A172 (cell line): ENCODE results near the gene SPOPL. TPM values are rescaled to one million over a fixed set of nuclear protein-coding genes. Genes with fewer than 3 reads are reported as not detected.

Experiments used
- DNase-seq: peaks from one replicate; pipeline ENCODE4 v3.0.0-alpha.2; 2015; ENCODE audit warnings: low spot score
- total RNA-seq: library from RNA; depleted of rRNA; stranded (reverse); fragments of >200 nt; shearing (Covaris generic); gene quantifications from 2 replicates; pipeline ENCODE4 v1.2.3, GENCODE V29; 2014

The SPOPL gene
- total RNA-seq, 1 experiment from 2014 or later: 30.9 TPM

GRCh38 chr2:138494265-138494966 lies 7.2 kb upstream of the SPOPL start:
- no peak for DNase-seq

- no peak for DNase-seq
Measured at GRCh38 chr2:138495384-138495783, 6.2 kb upstream of the SPOPL start.

DNA sequence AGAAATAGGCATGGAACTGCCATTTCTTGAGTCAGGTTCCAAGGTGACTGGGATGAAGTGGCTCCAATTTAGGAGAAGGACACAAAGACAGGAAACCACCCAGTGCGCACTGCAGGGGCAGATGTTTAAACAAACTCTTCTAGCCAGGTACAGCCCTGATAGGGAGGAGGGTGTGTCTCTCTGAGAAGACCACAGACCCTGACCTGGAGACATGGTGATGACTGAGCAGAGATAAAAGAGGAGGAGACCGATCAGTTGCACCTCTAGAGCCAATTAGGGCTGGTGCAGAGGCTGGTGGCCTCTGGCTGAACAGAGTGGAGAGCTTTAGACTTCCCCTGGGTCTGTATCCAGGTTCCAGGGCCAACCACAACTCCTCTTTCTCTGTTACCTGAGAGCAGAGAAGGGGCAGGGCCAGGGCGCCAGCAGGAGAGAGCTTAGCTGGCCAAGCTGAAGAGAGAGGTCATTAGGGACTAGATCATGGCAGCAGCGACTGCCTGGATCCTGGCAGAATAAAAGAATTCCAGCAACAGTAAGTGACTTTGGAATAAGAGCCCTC lies 5.4 kb upstream of the SPOPL start:
- DNase-seq: no peak

- DNase-seq: no peak
Measured at GRCh38 chr2:138497294-138497693, 4.3 kb upstream of the SPOPL start.

DNA sequence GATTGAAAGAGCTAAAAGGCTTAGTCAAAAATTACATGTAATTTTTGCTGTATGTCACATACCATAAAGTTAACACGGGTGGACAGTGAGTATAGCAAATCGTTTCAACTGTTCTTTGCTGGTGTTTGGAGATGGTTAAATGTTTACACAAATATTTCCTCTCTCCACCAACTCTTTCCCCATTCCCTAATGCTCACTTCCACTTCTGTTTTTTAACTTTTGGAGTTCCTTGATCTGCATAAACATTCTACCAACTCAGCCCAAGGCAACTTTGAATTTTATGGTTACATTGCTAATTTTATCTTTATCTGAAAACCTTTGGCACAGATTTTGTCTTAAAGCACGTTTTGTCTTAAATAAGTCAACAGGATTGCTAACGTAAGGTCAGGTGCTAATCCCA lies 1.9 kb upstream of the SPOPL start:
- DNase-seq: no peak

DNA sequence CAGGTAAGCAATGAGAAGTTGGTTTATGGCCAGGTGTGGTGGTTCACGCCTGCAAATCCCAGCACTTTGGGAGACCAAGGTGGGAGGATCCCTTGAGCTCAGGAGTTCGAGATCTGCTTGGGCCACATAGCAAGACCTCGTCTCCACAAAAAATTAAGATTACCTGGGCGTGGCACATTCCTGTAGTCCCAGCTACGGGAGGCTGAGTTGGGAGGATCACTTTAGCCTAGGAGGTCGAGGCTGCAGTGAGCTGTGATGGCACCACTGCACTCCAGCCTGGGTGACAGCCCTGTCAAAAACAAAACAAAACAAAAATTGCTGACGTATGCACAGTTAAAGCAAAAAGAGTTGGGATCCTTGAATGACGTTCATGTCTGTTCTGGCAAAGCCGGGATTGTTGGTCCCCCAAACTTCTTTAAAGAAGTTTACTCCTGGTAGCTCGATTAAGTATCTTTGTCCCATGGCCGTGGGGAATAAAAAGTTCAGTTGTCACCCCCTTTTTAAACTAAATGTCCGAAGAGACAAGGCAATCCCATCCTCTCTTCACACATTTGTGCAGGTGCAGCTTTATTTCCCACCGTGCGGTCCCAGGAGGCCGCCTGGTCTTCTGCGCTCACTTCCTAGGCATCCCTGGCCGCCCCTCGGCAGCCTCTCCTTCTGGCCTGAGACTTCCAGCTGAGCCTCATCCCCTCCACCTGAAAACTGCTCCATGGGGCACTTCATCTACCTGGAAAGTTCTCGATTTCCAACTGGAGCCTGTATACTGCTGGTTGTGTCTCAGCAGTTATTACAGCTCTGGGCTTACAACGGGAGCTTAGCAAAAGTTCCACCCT lies 762 bp upstream of the SPOPL start:
- no peak for DNase-seq

GRCh38 chr2:138502255-138503086 lies 901 bp downstream of the SPOPL start:
- DNase-seq: peak; percentile 8

DNA sequence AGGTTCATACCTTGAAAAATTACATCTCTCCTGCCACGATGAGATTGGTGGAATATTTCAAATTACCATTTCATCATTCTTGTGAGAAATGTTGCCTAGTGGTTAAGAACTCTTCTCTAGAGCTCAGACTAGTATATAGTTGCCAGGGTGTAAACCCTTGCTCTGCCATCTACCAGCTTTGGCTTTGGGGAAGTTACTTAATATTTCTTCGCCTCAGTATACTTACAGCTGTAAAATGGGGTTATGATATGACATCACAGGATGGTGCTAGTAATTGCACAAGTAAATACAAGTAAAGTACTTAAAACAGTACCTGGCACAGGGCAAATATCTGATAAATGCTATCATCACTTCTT lies 1.5 kb downstream of the SPOPL start:
- peak; percentile 8 for DNase-seq

GRCh38 chr2:138503652-138504051 lies 2.1 kb downstream of the SPOPL start:
- DNase-seq: no peak

GRCh38 chr2:138504092-138504491 lies 2.5 kb downstream of the SPOPL start:
- no peak for DNase-seq

DNA sequence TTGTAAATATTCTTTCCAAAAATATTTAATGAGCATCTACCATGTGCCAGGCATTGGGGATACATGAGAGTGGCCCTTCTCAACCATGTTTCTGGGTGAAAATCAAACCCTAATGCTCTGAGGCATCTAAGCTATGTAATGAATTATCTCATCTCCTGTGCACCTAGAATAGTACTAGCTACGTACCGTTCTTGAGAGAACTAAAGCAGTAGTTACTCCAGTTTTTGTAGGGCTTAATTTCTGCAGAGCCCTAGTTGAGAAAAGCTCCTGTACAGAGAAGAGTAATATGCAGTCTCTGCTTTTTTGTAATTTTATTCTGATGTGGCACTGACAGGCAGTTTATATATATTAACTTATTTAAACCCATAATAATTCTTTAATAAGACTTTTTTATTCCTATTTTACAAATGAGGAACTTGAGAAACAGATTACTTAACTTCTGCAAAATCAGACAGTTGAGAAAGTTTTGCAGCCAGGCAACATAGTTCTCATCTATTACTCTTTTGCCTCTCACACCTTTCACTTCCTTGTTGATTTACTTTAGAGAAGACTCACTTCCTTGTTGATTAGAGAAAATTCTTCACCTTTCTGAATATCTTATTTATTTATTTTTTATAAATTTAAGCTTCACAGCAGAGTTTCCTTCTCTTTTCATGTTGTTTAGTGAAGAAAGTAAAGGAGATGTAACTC lies 3.1 kb downstream of the SPOPL start:
- DNase-seq: no peak

GRCh38 chr2:138507267-138507666 lies 5.7 kb downstream of the SPOPL start:
- no peak for DNase-seq

- no peak for DNase-seq
Measured at GRCh38 chr2:138510319-138510718, 8.7 kb downstream of the SPOPL start.

GRCh38 chr2:138512672-138513071 lies 11.1 kb downstream of the SPOPL start:
- no peak for DNase-seq

- no peak for DNase-seq
Measured at GRCh38 chr2:138514173-138514572, 12.6 kb downstream of the SPOPL start.

DNA sequence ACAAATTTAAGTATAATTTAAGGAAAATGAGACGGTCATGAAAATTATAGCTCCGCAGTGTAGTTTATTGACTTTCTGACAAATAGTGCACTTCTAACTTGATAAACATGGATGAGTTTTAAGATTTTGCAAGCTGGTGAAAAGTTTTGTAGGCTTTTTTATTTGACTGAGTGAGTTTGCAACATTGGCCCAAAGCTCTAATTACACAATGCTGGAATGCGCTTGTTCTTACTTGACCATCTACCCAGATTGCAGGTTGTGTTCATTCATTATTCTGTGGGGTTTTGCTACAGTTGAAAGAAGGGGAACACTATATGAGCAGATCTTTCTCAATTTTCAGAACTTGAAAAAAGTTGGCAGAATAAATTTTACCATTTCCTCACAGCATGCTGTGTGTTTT lies 13.5 kb downstream of the SPOPL start:
- no peak for DNase-seq

DNA sequence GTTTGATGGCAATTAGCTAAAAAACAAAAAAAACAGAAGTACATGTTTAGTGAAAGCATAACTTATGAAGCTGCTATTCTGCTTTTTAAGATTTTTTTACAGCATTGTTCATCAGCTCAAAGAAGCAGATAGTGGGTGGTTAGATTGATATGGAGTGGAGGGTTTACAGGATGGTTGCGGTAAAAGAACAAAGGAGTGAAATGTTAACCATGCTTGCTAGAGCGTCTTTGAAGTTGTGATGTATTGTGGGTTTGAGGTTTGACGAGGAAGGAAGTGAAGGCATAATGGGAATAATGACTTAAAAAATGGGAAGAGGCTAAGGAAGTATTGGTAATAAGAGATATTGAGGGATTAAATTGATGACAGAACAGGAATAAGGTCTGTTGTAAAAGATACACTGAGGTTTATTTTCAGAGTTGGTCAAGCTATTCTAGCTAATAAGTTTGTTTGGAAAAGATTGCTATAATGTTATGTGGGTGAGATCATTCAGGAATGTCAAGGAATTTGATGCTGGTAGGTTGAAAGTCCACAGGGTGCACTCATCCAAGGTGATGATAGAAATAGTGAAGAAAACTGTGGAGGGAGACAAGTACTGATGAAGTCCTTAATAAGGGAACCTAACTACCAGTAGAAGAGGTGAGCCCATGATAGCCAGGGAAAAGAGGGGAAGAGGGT lies 14.6 kb downstream of the SPOPL start:
- DNase-seq: peak; percentile 46

DNA sequence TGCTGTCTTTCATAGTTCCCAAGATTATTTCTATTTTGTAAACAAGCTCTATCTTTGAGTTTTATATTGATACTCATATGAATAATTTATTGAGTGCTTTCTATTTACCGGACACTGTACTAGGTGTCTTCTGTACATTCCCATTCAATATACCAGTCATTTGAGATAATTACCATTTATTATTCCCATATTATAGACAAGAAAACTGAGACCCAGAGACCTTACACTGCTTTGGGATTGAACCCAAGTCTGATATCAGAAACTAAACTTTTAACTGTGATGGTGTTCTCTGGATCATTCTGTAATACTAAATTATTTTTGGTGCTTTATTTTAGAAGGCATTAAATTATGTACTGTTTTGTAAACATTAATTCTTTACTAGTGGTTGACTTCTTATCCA lies 17.3 kb downstream of the SPOPL start:
- DNase-seq: no peak

DNA sequence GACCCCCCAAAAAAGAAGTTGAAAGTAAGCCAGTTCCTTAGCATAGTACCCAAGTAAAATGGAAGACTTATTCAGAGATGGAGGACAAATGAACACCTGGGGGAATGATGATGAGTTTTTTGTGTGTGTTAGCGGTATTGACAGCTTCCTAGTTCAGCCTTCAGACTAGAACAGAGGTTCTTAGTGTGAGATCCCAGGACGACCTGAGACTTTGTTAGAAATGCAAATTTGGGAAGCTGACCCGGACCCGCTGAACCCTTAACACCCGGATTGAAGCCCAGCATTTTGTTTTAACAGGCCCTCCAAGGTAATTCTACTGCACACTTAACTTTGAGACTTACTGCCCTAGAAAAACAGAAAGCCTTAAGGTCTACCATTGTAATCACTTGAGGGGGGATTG lies 20.3 kb downstream of the SPOPL start:
- DNase-seq: no peak

DNA sequence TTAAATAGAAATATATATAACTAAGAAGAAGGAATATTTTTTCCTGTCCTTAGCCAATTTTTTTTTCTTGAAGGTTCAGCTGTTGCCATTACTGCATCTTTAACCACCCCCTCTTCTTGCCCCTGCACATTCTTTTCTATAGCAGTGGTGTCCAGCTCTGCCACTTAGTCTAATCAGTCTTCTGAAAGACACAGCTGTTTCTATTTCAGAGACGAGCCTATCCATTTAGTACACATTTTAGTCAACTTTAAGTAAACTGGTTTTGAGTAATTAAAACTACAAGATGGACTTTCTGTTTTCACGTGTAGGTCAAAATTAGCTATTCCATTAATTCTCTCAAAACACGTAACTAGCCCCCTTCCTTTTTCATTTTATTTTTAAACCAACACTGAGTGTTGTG lies 21.0 kb downstream of the SPOPL start:
- no peak for DNase-seq
